GM21390 (cell line): Measurements from ENCODE around the gene PSMA8.
"Not testable (repeated sequence)": the region's sequence is repeated elsewhere in the genome, so short reads cannot be mapped to it uniquely, and the experiment has no call there.

Experiments used
- ATAC-seq: cut with Tn5 transposase; IDR thresholded peaks from one replicate; pipeline ENCODE4 v1.9.1; 2021; ENCODE audit not compliant: unreplicated experiment

The PSMA8 gene

GRCh38 chr18:26133652-26134051 lies at the start of gene PSMA8:
TSS of gene PSMA8 (plus strand) at chr18:26133869. CDS start at chr18:26133966, 97 bp downstream.
- ATAC-seq, result no peak

DNA sequence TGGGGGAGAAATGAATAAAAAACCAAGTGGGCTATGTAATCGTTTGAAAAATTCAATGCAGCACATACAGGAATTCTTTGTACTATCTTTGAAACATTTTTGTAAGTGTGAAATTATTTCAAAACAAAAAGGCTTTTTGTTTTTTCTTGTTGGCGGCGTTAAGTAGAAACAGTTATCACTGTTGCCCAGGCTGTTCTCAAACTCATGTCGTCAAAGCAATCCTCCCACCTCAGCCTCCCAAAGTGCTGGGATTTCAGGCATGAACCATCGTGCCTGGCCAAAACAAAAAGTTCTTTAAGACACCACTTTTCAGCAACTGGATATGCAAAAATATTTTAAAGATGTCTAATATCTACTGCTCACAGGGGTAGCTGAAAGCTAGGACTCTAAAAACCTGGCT lies 48.6 kb upstream of the PSMA8 start:
- no peak for ATAC-seq

DNA sequence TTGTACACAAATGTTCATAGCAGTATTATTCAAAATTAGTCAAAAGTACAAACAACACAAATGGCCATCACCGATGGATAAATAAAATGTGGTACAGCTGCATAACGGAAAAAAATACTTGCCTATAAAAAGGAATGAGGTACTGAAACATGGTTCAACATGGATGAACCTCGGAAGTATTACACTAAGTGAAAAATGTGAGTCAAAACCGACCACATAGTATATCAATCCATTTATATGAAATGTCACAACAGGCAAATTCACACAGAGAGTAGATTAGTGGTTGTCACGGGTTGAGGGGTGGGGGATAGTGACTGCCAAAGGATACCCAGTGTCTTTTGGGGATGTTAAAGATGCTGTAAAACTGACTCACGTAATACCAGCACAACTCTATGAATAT lies 46.7 kb upstream of the PSMA8 start:
- no peak for ATAC-seq

DNA sequence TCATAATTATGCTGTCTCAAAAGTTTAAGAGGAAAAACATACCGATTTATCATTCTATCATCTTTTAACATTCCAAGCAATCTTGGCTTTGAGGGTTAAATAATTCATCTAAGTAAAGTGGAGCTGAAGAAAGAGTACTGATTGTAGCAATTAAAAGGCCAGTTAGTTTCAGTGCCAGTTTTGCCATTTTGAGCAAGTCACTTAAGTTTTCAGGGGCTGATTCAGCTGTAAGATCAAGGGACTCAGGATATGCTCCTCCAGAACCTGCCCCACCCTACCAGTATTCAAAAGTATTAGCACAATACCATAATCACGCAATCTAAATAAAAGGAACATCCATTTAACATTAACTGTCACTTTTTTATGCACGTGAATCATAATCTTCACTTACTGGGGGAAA lies 45.2 kb upstream of the PSMA8 start:
- ATAC-seq, result no peak

DNA sequence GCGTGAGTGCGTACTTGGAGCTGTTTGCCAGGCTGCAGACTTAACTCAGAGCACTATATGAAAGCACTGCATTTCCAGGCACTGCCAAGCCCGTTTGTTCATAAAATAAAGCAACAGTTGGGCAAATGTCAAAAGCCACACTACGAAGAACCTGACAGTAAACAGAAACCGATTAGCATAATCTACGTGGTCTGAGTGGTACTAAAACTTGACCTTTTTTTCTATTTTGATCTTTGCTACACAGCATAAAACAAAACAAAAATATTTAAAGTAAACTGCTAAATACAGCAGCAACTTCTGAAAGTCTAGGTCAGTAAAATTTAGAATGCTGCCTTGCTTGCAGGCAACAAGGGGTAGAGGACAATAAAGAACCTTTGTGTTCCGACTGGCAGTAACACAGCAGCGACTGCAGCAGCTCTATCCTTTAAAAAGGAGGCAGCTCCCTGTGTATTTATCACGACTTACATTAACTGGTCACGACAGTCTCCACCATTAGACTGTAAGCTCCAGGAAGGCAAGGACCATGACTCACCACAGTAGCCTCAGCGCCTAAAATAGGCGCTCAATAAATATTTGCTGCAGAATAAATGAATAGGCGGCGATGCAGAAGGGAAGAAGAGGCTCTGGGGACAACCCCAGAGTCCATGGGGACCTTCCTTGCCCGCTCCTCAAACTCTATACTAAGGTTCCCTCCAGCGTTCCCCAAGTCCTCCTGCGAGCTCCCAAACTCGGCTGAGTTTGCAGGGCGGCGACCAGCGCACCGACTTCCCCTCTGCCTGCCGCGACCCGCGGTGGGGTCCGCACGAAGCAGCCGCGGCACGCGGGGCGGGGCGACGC lies 44.2 kb upstream of the PSMA8 start:
- peak; percentile 2 for ATAC-seq

- ATAC-seq, result peak; percentile 80
These were observed 43.3 kb upstream of the PSMA8 start, which contains the start of gene SS18 for GRCh38 chr18:26090130-26091046. TSS of gene SS18 (minus strand) at chr18:26090613. CDS start at chr18:26090569, 44 bp downstream.

DNA sequence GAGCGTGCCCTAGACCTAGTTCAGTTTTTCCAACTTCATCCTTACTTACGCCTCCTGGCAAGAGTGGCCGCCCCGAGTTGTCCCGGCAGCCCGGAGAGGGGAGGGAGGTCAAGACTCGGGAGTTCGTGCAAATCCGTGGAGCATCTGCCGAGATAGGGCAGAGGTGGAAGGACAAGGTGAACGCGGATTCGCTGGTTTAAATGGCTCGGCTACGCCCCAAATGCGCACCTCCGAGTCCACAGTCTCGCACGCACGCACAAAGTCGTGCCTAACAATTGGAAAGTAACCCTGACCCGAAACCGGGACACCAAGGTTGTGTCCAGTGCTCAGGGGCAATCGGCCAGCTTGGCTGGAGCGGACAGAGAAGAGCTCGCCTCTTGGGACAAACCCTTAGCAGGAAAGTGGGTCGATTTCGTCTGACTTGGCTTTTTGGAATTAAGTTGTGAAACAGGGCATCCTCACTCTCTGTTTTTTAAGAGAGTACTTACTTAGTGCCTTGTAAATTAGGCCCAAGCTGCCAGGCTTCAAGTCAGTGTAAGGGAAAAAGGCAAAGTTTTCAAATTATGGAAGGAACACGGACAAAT lies 42.5 kb upstream of the PSMA8 start:
- ATAC-seq, result peak; percentile 43

- no peak for ATAC-seq
These were observed 36.8 kb upstream of the PSMA8 start for GRCh38 chr18:26096852-26097251.

DNA sequence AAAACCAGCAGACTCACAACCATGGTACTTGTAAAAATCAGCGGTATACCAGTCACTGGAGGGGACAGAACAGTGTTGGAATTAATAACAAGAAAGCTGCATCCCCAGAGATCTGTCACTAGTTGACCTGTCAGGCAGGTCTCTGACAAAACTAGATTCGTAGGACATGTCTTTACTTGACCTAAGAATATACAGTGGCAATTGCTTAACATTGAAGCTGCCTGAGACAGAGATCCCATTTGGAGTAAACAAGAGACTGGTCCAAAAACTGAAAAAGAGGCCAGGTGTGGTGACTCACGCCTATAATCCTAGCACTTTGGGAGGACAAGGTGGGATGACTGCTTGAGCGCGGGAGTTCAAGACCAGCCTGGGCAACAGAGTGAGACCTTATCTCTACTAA lies 36.1 kb upstream of the PSMA8 start:
- ATAC-seq, result no peak

GRCh38 chr18:26103579-26103978 lies 30.1 kb upstream of the PSMA8 start:
- no peak for ATAC-seq

DNA sequence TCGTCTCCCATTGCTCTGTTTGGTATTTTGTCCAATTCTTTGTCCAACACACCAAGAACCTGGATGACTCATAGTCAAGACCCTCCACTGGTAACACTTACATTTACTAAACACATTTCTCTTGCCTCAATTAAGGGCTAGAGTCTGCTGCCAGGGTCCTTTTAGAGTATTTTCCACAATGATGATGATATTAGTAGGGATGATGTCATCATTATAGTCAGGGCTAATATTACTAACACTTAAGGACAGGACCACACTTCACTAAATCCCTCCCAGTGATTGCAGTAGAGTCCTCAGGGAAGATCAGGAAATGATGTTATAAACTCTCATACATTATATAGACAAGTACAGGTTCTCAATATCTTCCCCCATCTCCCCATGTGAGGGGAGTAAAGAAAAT lies 29.6 kb upstream of the PSMA8 start:
- ATAC-seq, result no peak

- no peak for ATAC-seq
These were observed 14.4 kb upstream of the PSMA8 start for GRCh38 chr18:26119246-26119645.

- ATAC-seq, result no peak
These were observed 12.2 kb upstream of the PSMA8 start for GRCh38 chr18:26121476-26121875.

DNA sequence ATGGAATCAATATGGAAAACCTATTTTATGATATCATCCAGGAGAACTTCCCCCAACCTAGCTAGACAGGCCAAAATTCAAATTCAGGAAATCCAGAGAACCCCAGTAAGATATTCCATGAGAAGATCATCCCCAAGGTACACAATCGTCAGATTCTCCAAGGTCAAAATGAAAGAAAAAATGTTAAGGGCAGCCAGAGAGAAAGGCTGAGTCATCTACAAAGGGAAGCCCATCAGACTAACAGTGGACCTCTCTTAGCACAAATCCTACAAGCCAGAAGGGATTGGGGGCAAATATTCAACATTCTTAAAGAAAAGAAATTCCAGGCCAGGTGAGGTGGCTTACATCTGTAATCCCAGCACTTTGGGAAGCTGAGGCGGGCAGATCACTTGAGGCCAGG lies 11.7 kb upstream of the PSMA8 start:
- not testable (repeated sequence) for ATAC-seq

- no peak for ATAC-seq
These were observed 5.9 kb upstream of the PSMA8 start for GRCh38 chr18:26127786-26128185.

- ATAC-seq, result not testable (repeated sequence)
These were observed 5.5 kb upstream of the PSMA8 start for GRCh38 chr18:26128192-26128591.

GRCh38 chr18:26134107-26134506 lies 438 bp downstream of the PSMA8 start:
- no peak for ATAC-seq

DNA sequence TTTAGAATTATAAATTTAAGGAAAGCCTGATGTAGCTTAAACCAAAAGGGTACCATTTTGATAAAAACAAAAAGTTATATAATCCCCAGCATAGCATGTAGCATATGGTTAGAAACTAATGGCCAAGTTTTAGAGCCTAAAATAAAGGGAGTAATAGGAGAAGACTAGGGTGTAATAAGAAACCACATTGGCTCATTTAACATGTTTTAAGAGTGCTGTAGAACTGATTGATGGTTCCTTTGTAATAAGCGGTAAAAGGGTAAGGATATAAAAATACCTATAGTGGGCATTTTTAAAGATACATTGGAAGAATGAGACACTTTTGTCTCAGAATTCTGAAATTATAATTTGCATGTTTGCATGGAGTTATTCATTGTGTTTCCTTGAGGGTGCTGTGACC lies 1.9 kb downstream of the PSMA8 start:
- ATAC-seq, result no peak

DNA sequence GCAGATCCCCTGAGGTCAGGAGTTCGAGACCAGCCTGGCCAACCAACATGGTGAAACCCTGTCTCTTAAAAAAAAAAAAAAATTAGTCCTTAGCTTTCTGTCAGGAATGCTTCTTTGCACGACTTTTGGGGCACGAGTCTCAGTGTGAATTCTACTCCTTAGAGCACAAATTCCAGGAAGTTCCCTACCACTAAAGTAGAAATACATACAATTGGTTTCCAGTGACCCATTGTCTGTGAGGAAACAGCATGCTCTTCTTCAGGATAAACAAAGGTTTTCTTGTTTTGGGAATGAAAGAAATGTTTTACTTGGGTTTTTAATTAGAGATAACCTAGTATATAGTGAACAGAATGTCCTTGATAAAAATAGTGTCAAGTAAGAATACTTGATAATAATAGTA lies 23.7 kb downstream of the PSMA8 start:
- ATAC-seq, result no peak

DNA sequence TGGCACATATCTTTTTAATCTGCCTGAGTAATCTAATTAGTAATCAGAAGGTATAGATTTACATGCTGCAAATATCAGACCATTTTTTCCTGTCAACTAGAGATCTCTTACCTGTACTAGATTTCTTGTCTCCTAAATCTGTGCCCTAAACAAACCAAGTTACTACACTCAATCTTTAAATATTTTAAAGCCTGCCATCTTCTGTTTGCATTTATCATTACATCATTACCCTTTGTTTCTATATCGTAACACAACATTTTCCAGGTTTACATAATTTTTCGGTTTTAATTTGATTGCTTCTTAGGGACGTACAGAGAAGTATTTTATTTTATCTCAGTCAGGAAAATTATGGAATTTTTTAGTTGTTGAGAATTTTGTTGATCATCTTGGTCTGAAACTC lies 25.7 kb downstream of the PSMA8 start:
- ATAC-seq, result no peak

DNA sequence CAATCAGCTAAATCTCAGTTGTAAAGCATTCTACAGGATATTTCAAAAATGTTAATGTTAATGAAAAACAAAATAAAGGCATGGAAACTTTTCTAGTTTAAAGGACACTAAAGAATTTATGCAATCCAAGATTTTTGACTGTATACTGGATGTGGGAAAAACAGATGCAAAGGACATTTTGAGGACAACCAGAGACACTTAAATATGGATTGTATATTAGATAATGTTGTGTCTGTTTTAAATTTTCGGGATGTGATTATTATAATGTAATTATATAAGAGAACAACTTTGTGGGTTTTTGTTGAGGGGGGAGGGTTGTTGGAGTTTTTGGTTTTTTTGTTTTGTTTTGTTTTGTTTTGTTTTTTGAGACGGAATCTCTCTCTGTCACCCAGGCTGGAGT lies 30.9 kb downstream of the PSMA8 start:
- ATAC-seq, result no peak
